Measurements from ENCODE around the gene SFTA2. TPM values are rescaled to one million over a fixed set of nuclear protein-coding genes. Genes with fewer than 3 reads are reported as not detected.
"Not testable (repeated sequence)": the region's sequence is repeated elsewhere in the genome, so short reads cannot be mapped to it uniquely, and the experiment has no call there.

Gene SFTA2
- total RNA-seq, 1 experiment from 2014 or later = not detected

GRCh38 chr6:30907758-30908591 is 24.0 kb downstream of the SFTA2 start, which contains the start of gene GTF2H4:
Gene GTF2H4 (plus strand): TSS chr6:30908207.
- H3K9me3 Mint-ChIP-seq (ENCODE audit: unreplicated experiment) = no peaks in the 10 kb centered on the region
- ChIA-PET POLR2A (interaction anchor here (0.6 to 3.8 kb wide), 23 partner anchors 9 to 275 kb away, joined by 3 to 60 read pairs (median 4); partner anchors contain the start of genes DDR1 and PSORS1C1), CTCF (interaction anchor here (0.9 to 2.3 kb wide), 6 partner anchors 8 to 172 kb away, joined by 3 to 10 read pairs (median 4); no protein-coding TSS in a partner anchor)
- H3K4me1 Mint-ChIP-seq (ENCODE audit: insufficient read depth, unreplicated experiment) = peaks cover 16% of the 10 kb centered on the region
- peak within 1 kb of the TSS; percentile 96 for H3K4me3 Mint-ChIP-seq (ENCODE audit: unreplicated experiment)
- TF ChIP-seq CTCF (IDR thresholded peaks at IDR 0.05; ENCODE audit: unreplicated experiment) = no peak
- no TSS peak for BruUV-seq (replicated peaks)
- H3K27ac Mint-ChIP-seq (ENCODE audit: low read depth, unreplicated experiment) = peak within 1 kb of the TSS; percentile 57
- H3K27me3 Mint-ChIP-seq (ENCODE audit: insufficient read depth, unreplicated experiment) = no peaks in the 10 kb centered on the region
- DNase-seq (ENCODE audit: unreplicated experiment) = peak; percentile 100
- H3K36me3 Mint-ChIP-seq (ENCODE audit: insufficient read depth, unreplicated experiment) = peaks cover 18% of the 10 kb centered on the region
- intact Hi-C loops (cut with micrococcal nuclease) = loop anchor here (1.0 to 2.0 kb wide), 2 partner anchors 23 to 80 kb away; partner anchors contain the start of gene DDR1

DNA sequence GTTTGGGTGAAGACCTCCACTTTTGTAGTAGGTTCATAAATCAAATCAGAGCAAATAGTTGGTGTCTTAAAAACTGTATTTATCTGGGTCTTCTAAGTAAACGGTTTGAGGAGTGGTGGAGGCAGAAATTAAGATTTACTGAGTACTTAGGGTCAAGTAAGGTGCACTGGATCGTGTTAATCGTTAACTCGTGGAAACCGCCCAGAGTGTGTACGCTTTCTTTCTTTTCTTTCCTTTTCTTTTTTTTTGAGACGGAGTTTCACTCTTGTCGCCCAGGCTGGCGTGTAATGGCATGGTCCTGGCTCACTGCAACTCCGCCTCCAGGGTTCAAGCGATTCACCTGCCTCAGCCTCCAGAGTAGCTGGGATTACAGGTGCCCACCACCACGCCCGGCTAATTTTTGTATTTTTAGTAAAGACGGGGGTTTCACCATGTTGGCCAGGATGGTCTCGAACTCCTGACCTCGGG is 24.6 kb downstream of the SFTA2 start:
- CTCF ChIA-PET = interaction anchor here (1.9 kb wide), 1 partner anchor 8 kb away, joined by 7 read pairs; no protein-coding TSS in a partner anchor
- intact Hi-C loops (cut with micrococcal nuclease) = not testable (repeated sequence)

GRCh38 chr6:30903236-30903635 is 28.7 kb downstream of the SFTA2 start:
- POLR2A ChIA-PET = interaction anchor here (1.8 to 5.8 kb wide), 2 partner anchors 13 to 19 kb away, joined by 6 to 36 read pairs; partner anchors contain the start of gene DDR1
- H3K36me3 Mint-ChIP-seq (ENCODE audit: insufficient read depth, unreplicated experiment) = peaks cover 21% of the 10 kb centered on the region

More for the DNA sequence above, 24.6 kb downstream of the SFTA2 start:
- H3K27me3 Mint-ChIP-seq (ENCODE audit: insufficient read depth, unreplicated experiment); BruUV-seq (replicated peaks); DNase-seq (ENCODE audit: unreplicated experiment); H3K9me3 Mint-ChIP-seq (ENCODE audit: unreplicated experiment): not testable (repeated sequence)
- Mint-ChIP-seq H3K27ac (ENCODE audit: low read depth, unreplicated experiment) (peak overlapping the region; percentile 57), H3K4me1 (ENCODE audit: insufficient read depth, unreplicated experiment) (peaks cover 23% of the 10 kb centered on the region), H3K36me3 (ENCODE audit: insufficient read depth, unreplicated experiment) (peaks cover 16% of the 10 kb centered on the region), H3K4me3 (ENCODE audit: unreplicated experiment) (peak overlapping the region; percentile 96)
- POLR2A ChIA-PET = interaction anchor here (0.6 to 3.8 kb wide), 20 partner anchors 8 to 275 kb away, joined by 3 to 60 read pairs (median 5); partner anchors contain the start of genes DDR1 and PSORS1C1

GRCh38 chr6:30902709-30903108 is 29.3 kb downstream of the SFTA2 start:
- peaks cover 27% of the 10 kb centered on the region for H3K36me3 Mint-ChIP-seq (ENCODE audit: insufficient read depth, unreplicated experiment)
- TF ChIP-seq CTCF (IDR thresholded peaks at IDR 0.05; ENCODE audit: unreplicated experiment) = no peak
- intact Hi-C loops (cut with micrococcal nuclease) = no loop called here
- no peaks in the 10 kb centered on the region for H3K27me3 Mint-ChIP-seq (ENCODE audit: insufficient read depth, unreplicated experiment)
- ChIA-PET POLR2A (interaction anchor here (0.9 to 5.8 kb wide), 5 partner anchors 11 to 22 kb away, joined by 3 to 36 read pairs (median 5); partner anchors contain the start of genes DDR1 and VARS2), CTCF (interaction anchor here (0.9 to 5.1 kb wide), 5 partner anchors 12 to 358 kb away, joined by 3 to 24 read pairs (median 3); partner anchors contain the start of gene VARS2)
- peak overlapping the region; percentile 49 for H3K27ac Mint-ChIP-seq (ENCODE audit: low read depth, unreplicated experiment)
- peaks cover 8% of the 10 kb centered on the region for H3K4me1 Mint-ChIP-seq (ENCODE audit: insufficient read depth, unreplicated experiment)
- no peak for DNase-seq (ENCODE audit: unreplicated experiment)
- no peaks in the 10 kb centered on the region for H3K9me3 Mint-ChIP-seq (ENCODE audit: unreplicated experiment)
- no peak overlapping the region for H3K4me3 Mint-ChIP-seq (ENCODE audit: unreplicated experiment)
- BruUV-seq (replicated peaks) = no TSS peak

More at GRCh38 chr6:30903236-30903635, 28.7 kb downstream of the SFTA2 start:
- no peaks in the 10 kb centered on the region for H3K9me3 Mint-ChIP-seq (ENCODE audit: unreplicated experiment)
- intact Hi-C loops (cut with micrococcal nuclease) = no loop called here
- no peak for DNase-seq (ENCODE audit: unreplicated experiment)
- H3K4me1 Mint-ChIP-seq (ENCODE audit: insufficient read depth, unreplicated experiment) = peaks cover 14% of the 10 kb centered on the region
- BruUV-seq (replicated peaks) = no TSS peak
- H3K27ac Mint-ChIP-seq (ENCODE audit: low read depth, unreplicated experiment) = peak overlapping the region; percentile 49
- no peak for TF ChIP-seq CTCF (IDR thresholded peaks at IDR 0.05; ENCODE audit: unreplicated experiment)
- H3K4me3 Mint-ChIP-seq (ENCODE audit: unreplicated experiment) = no peak overlapping the region
- CTCF ChIA-PET = interaction anchor here (1.0 to 5.1 kb wide), 4 partner anchors 12 to 169 kb away, joined by 3 to 24 read pairs (median 6); partner anchors contain the start of genes DDR1 and VARS2
- no peaks in the 10 kb centered on the region for H3K27me3 Mint-ChIP-seq (ENCODE audit: insufficient read depth, unreplicated experiment)

GRCh38 chr6:30902196-30902595 is 29.8 kb downstream of the SFTA2 start:
- peak overlapping the region; percentile 49 for H3K27ac Mint-ChIP-seq (ENCODE audit: low read depth, unreplicated experiment)
- CTCF ChIA-PET = interaction anchor here (0.9 to 5.1 kb wide), 5 partner anchors 12 to 357 kb away, joined by 3 to 24 read pairs (median 3); partner anchors contain the start of gene VARS2
- H3K4me3 Mint-ChIP-seq (ENCODE audit: unreplicated experiment); H3K27me3 Mint-ChIP-seq (ENCODE audit: insufficient read depth, unreplicated experiment); H3K9me3 Mint-ChIP-seq (ENCODE audit: unreplicated experiment); BruUV-seq (replicated peaks); H3K4me1 Mint-ChIP-seq (ENCODE audit: insufficient read depth, unreplicated experiment); DNase-seq (ENCODE audit: unreplicated experiment); intact Hi-C loops (cut with micrococcal nuclease): not testable (repeated sequence)
- POLR2A ChIA-PET = interaction anchor here (0.9 to 5.8 kb wide), 5 partner anchors 12 to 21 kb away, joined by 3 to 36 read pairs (median 5); partner anchors contain the start of genes DDR1 and VARS2
- H3K36me3 Mint-ChIP-seq (ENCODE audit: insufficient read depth, unreplicated experiment) = peaks cover 27% of the 10 kb centered on the region

All from MCF 10A (cell line).